Activated effector memory CD4-positive, alpha-beta T cell treated with Interleukin-2 at 50 U/mL for 16 hours (primary cell): Measurements from ENCODE around the gene GPC6.

ENCODE experiments used
- DNase-seq: peaks from one replicate; pipeline ENCODE4 v3.0.0-alpha.2; 2020

GPC6 gene

GRCh38 chr13:93325303-93326233, 99.0 kb downstream of the GPC6 start:
- DNase-seq, result no peak

GRCh38 chr13:93326234-93326811, 99.7 kb downstream of the GPC6 start:
- no peak for DNase-seq

GRCh38 chr13:93328943-93329342, 102.3 kb downstream of the GPC6 start:
- no peak for DNase-seq

- DNase-seq, result no peak
These were observed 110.1 kb downstream of the GPC6 start for GRCh38 chr13:93336728-93337127.

GRCh38 chr13:93338030-93338429, 111.4 kb downstream of the GPC6 start:
- no peak for DNase-seq

GRCh38 chr13:93338906-93339305, 112.3 kb downstream of the GPC6 start:
- no peak for DNase-seq

- no peak for DNase-seq
These were observed 112.9 kb downstream of the GPC6 start for GRCh38 chr13:93339550-93339949.

- no peak for DNase-seq
These were observed 114.9 kb downstream of the GPC6 start for GRCh38 chr13:93341517-93341916.

GRCh38 chr13:93343097-93343496, 116.5 kb downstream of the GPC6 start:
- DNase-seq, result no peak

GRCh38 chr13:93344048-93344705, 117.6 kb downstream of the GPC6 start:
- DNase-seq, result no peak

GRCh38 chr13:93345024-93345423, 118.4 kb downstream of the GPC6 start:
- DNase-seq, result no peak

GRCh38 chr13:93345770-93346169, 119.2 kb downstream of the GPC6 start:
- DNase-seq, result no peak

GRCh38 chr13:93352616-93353015, 126.0 kb downstream of the GPC6 start:
- no peak for DNase-seq

GRCh38 chr13:93355094-93355493, 128.5 kb downstream of the GPC6 start:
- no peak for DNase-seq

GRCh38 chr13:93356469-93356868, 129.9 kb downstream of the GPC6 start:
- no peak for DNase-seq

GRCh38 chr13:93360021-93360420, 133.4 kb downstream of the GPC6 start:
- no peak for DNase-seq

GRCh38 chr13:93361703-93362102, 135.1 kb downstream of the GPC6 start:
- no peak for DNase-seq

- DNase-seq, result no peak
These were observed 137.6 kb downstream of the GPC6 start for GRCh38 chr13:93364166-93364565.

- DNase-seq, result no peak
These were observed 141.7 kb downstream of the GPC6 start for GRCh38 chr13:93368296-93368695.

GRCh38 chr13:93368718-93369117, 142.1 kb downstream of the GPC6 start:
- no peak for DNase-seq

GRCh38 chr13:93372856-93373255, 146.2 kb downstream of the GPC6 start:
- DNase-seq, result no peak

GRCh38 chr13:93375491-93375890, 148.9 kb downstream of the GPC6 start:
- DNase-seq, result no peak

- DNase-seq, result no peak
These were observed 150.6 kb downstream of the GPC6 start for GRCh38 chr13:93377196-93377595.

GRCh38 chr13:93378184-93378583, 151.6 kb downstream of the GPC6 start:
- no peak for DNase-seq
